Endothelial cell of umbilical vein (primary cell): ENCODE data around the gene AFAP1L2. TPM values are rescaled to one million over a fixed set of nuclear protein-coding genes. Genes with fewer than 3 reads are reported as not detected.

ENCODE experiments used
- BruUV-seq: library from RNA; stranded (reverse); fragments of 400-500 nt; replicated peaks from 2 replicates; lab custom pipeline; 2021; lab: Mats Ljungman, UMichigan
- CTCF ChIA-PET: fragments of 300-600, 350-600 bp; sonication (Branson Sonifier 250); formaldehyde crosslinking; loops from one replicate; lab custom pipeline; 2021; ENCODE audit warnings: antibody characterized with exemption, inconsistent platforms; lab: Charles Lee
- POLR2A ChIA-PET: fragments of 300-600, 350-600 bp; sonication (Branson Sonifier 250); formaldehyde crosslinking; loops from one replicate; lab custom pipeline; 2021; ENCODE audit warnings: antibody characterized with exemption, inconsistent platforms; lab: Charles Lee
- DNase-seq: peaks from one replicate; pipeline ENCODE4 v3.0.0-alpha.2; 2011; ENCODE audit warnings: low read depth, low spot score
- FAIRE-seq: peaks from 2 replicates; lab custom pipeline; 2011; peaks lifted over from hg19 to GRCh38; lab: Jason Lieb, UNC
- H2AFZ ChIP-seq: 2 replicates; pipeline ENCODE4 v1.6.0; 2012; ENCODE audit warnings: low read depth, low read length, control low read depth, inconsistent platforms
- H3K27ac ChIP-seq: 2 replicates; pipeline ENCODE4 v1.5.1; 2011; ENCODE audit warnings: low read depth, mild to moderate bottlenecking, control low read depth, low read length, moderate library complexity; ENCODE audit not compliant: insufficient read depth
- H3K27me3 ChIP-seq, 2 experiments: 2 replicates each; pipeline versions ENCODE4 v1.6.0 to v1.6.1; 2011; ENCODE audit warnings: low read length in 2 of 2, mixed read lengths in 1 of 2; ENCODE audit not compliant: control insufficient read depth in 2 of 2, insufficient read depth in 2 of 2
- H3K36me3 ChIP-seq, 2 experiments: 2 replicates in 1 of 2; 3 replicates in 1 of 2; pipeline ENCODE4 v1.5.1; 2011; ENCODE audit warnings: low read length in 2 of 2, mild to moderate bottlenecking in 1 of 2, moderate library complexity in 1 of 2; ENCODE audit not compliant: control insufficient read depth in 2 of 2, insufficient read depth in 2 of 2; ENCODE audit errors: extremely low read depth in 1 of 2
- H3K4me1 ChIP-seq: 3 replicates; pipeline ENCODE4 v1.5.1; 2011; ENCODE audit warnings: mild to moderate bottlenecking, low read length; ENCODE audit not compliant: control insufficient read depth, insufficient read depth; ENCODE audit errors: extremely low read depth
- H3K4me2 ChIP-seq: 2 replicates; pipeline ENCODE4 v1.6.1; 2011; ENCODE audit warnings: low read length, control low read depth, mixed read lengths; ENCODE audit not compliant: insufficient read depth
- H3K4me3 ChIP-seq, 3 experiments: fragments of 200-600 bp in 1 of 3; sonication (generic), shearing (Covaris generic) in 1 of 3; replicated peaks in 1 of 3; 2 replicates each; pipeline ENCODE4 v1.5.1; 2011 to 2016; ENCODE audit warnings: control low read depth in 3 of 3, low read length in 3 of 3, mild to moderate bottlenecking in 2 of 3, inconsistent platforms in 1 of 3, low read depth in 1 of 3, moderate library complexity in 1 of 3; ENCODE audit not compliant: insufficient read depth in 1 of 3
- H3K79me2 ChIP-seq: 2 replicates; pipeline ENCODE4 v1.6.0; 2012; ENCODE audit warnings: low read length, inconsistent platforms; ENCODE audit not compliant: control insufficient read depth, insufficient read depth
- H3K9ac ChIP-seq: replicated peaks from 2 replicates; pipeline ENCODE3; 2011; ENCODE audit warnings: low read length, control low read depth; ENCODE audit not compliant: insufficient read depth; ENCODE audit errors: extremely low read depth
- H3K9me1 ChIP-seq: replicated peaks from 3 replicates; pipeline ENCODE4 v1.6.0; 2011; ENCODE audit warnings: mild to moderate bottlenecking, low read length; ENCODE audit not compliant: control insufficient read depth, insufficient read depth; ENCODE audit errors: extremely low read depth
- H3K9me3 ChIP-seq: replicated peaks from 2 replicates; pipeline ENCODE4 v1.5.1; 2012; ENCODE audit warnings: low read length, inconsistent platforms; ENCODE audit not compliant: control insufficient read depth, insufficient read depth
- H4K20me1 ChIP-seq: replicated peaks from 2 replicates; pipeline ENCODE3; 2011; ENCODE audit warnings: mild to moderate bottlenecking, low read length; ENCODE audit not compliant: control insufficient read depth, insufficient read depth; ENCODE audit errors: extremely low read depth
- EZH2 ChIP-seq: IDR thresholded peaks from 2 replicates; pipeline ENCODE4 v1.6.1; 2012; ENCODE audit warnings: borderline replicate concordance, low read depth, mild to moderate bottlenecking, moderate library complexity, low read length, inconsistent platforms; ENCODE audit not compliant: severe bottlenecking
- FOS ChIP-seq: IDR thresholded peaks from 2 replicates; pipeline ENCODE4 v1.6.1; 2011; ENCODE audit warnings: mild to moderate bottlenecking, low read length, moderate library complexity, borderline replicate concordance; ENCODE audit not compliant: insufficient read depth
- GATA2 ChIP-seq: IDR thresholded peaks from 2 replicates; pipeline ENCODE4 v1.7.0; 2011; ENCODE audit warnings: low read depth, mild to moderate bottlenecking, moderate library complexity, mixed read lengths, low read length; ENCODE audit not compliant: insufficient read length, insufficient read depth
- JUN ChIP-seq: IDR thresholded peaks from 2 replicates; pipeline ENCODE4 v1.6.1; 2011; ENCODE audit warnings: borderline replicate concordance, low read depth; ENCODE audit not compliant: insufficient read length, insufficient read depth
- MAX ChIP-seq: IDR thresholded peaks from 2 replicates; pipeline ENCODE4 v1.6.1; 2011; ENCODE audit not compliant: insufficient read depth, insufficient read length
- MYC ChIP-seq: IDR thresholded peaks from one replicate; pipeline ENCODE4 v1.6.1; 2011; ENCODE audit warnings: mild to moderate bottlenecking, low read depth, low read length
- POLR2A ChIP-seq: IDR thresholded peaks from 2 replicates; pipeline ENCODE4 v1.6.1; 2012; ENCODE audit warnings: low read depth, mild to moderate bottlenecking, control low read depth, low read length
- POLR2AphosphoS5 ChIP-seq: IDR thresholded peaks from 2 replicates; pipeline ENCODE4 v1.6.1; 2012; ENCODE audit warnings: low read depth, mild to moderate bottlenecking, control low read depth, low read length, moderate library complexity; ENCODE audit not compliant: insufficient read depth
- dilution Hi-C: fragments of 300-500 bp; cut with MboI; formaldehyde crosslinking; loops from one replicate; pipeline ENCODE4 v1.15.0; 2019; ENCODE audit warnings: low sequenced_read_pairs; ENCODE audit not compliant: extremely low pct_ligation_motif_present
- intact Hi-C: fragments of 100-400 bp; cut with micrococcal nuclease; formaldehyde crosslinking; loops from one replicate; pipeline ENCODE4 v1.10.0; 2022
- polyA plus RNA-seq, 4 experiments: library from polyadenylated mRNA; depleted of rRNA in 3 of 4; stranded (reverse) in 3 of 4; unstranded in 1 of 4; fragments of >200 nt; gene quantifications; 2 replicates each; pipeline versions ENCODE4 v1.2.1 to v1.2.3, GENCODE V29; 2011 to 2012; ENCODE audit warnings: missing spikeins in 1 of 4
- total RNA-seq: library from RNA; stranded (reverse); gene quantifications from 2 replicates; pipeline ENCODE4 v1.2.3, GENCODE V29; 2021
- TF ChIP-seq, protein P1 (sequence below), 2 donors: IDR thresholded peaks; 1 replicate in 1 of 2; 2 replicates in 1 of 2; pipeline ENCODE4 v1.5.1; 2011; ENCODE audit warnings: low read length in 2 of 2, mild to moderate bottlenecking in 2 of 2, moderate library complexity in 2 of 2, control low read depth in 1 of 2, inconsistent platforms in 1 of 2, low read depth in 1 of 2; ENCODE audit not compliant: insufficient read depth in 1 of 2; ENCODE audit errors: extremely low read depth in 1 of 2

Gene AFAP1L2
- total and polyA plus RNA-seq, 2 donors (not counting 3 experiments of a cell fraction or from before 2014, with no cell fraction given) = 0.90 to 4.1 TPM

DNA sequence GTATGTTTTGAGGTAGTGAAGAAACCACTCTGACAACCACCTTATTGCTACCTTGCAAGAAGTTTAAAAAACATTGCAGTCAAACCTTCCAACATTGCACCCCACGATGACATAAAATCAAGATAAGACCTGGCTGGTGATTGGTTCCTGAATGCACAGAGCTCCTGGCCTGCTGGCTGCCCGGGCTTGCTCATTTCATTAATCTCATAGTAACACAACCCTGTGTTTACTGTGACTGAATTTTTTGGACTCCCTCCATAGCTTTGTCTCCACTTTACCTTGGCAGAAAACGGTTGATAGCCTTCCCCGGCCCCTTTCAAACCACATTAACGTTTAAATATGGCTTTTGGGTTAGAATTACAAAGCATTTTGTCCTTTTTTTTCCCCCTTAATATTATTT, 137.8 kb downstream of the AFAP1L2 start:
- Histone ChIP-seq H4K20me1 (no peaks in the 10 kb centered on the region), H3K27ac (no peak overlapping the region), H3K79me2 (no peaks in the 10 kb centered on the region), H3K27me3 (no peaks in the 10 kb centered on the region), H3K4me1 (peaks cover 3% of the 10 kb centered on the region), H3K4me3 (no peak overlapping the region), H3K4me2 (no peak overlapping the region), H3K9me1 (no peaks in the 10 kb centered on the region), H3K36me3 (no peaks in the 10 kb centered on the region), H3K9me3 (no peaks in the 10 kb centered on the region), H3K9ac (no peak overlapping the region), H2AFZ (no peak overlapping the region)
- dilution Hi-C loops = no loop called here
- intact Hi-C loops = no loop called here
- BruUV-seq = no TSS peak
- ChIA-PET CTCF (no interaction called here), POLR2A (no interaction called here)
- DNase-seq = peak; percentile 24
- TF ChIP-seq GATA2 (no peak), MAX (no peak), POLR2AphosphoS5 (no peak), EZH2 (no peak), MYC (no peak), JUN (no peak), FOS (no peak), POLR2A (no peak)
- TF ChIP-seq, protein P1, sequence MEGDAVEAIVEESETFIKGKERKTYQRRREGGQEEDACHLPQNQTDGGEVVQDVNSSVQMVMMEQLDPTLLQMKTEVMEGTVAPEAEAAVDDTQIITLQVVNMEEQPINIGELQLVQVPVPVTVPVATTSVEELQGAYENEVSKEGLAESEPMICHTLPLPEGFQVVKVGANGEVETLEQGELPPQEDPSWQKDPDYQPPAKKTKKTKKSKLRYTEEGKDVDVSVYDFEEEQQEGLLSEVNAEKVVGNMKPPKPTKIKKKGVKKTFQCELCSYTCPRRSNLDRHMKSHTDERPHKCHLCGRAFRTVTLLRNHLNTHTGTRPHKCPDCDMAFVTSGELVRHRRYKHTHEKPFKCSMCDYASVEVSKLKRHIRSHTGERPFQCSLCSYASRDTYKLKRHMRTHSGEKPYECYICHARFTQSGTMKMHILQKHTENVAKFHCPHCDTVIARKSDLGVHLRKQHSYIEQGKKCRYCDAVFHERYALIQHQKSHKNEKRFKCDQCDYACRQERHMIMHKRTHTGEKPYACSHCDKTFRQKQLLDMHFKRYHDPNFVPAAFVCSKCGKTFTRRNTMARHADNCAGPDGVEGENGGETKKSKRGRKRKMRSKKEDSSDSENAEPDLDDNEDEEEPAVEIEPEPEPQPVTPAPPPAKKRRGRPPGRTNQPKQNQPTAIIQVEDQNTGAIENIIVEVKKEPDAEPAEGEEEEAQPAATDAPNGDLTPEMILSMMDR (IDR thresholded peaks at IDR 0.05; ENCODE audit: extremely low read depth in 1 of 2, insufficient read depth in 1 of 2, low read depth in 1 of 2, low read length in 2 of 2) = no peak
- FAIRE-seq = no peak
